WERI-Rb-1 (cell line): ENCODE results near the gene C1GALT1.

Source experiments
- DNase-seq: peaks from one replicate; pipeline ENCODE4 v3.0.0-alpha.2; 2020
- H3K27ac ChIP-seq: fragments of 250-450 bp; sonication (Bioruptor Pico); 2 replicates; pipeline ENCODE4 v1.5.1; 2020; ENCODE audit warnings: mild to moderate bottlenecking, moderate library complexity
- H3K27me3 ChIP-seq: fragments of 250-450 bp; sonication (Bioruptor Pico); 2 replicates; pipeline ENCODE4 v1.5.1; 2021; ENCODE audit warnings: mild to moderate bottlenecking, low read depth, moderate library complexity; ENCODE audit not compliant: insufficient read depth, severe bottlenecking
- H3K36me3 ChIP-seq: fragments of 250-450 bp; sonication (Bioruptor Pico); 2 replicates; pipeline ENCODE4 v1.5.1; 2020; ENCODE audit warnings: mild to moderate bottlenecking, moderate library complexity
- H3K4me3 ChIP-seq: 2 replicates; pipeline ENCODE4 v1.5.1; 2011; ENCODE audit warnings: low read depth, mild to moderate bottlenecking, control low read depth, low read length
- H3K9me3 ChIP-seq: fragments of 250-450 bp; sonication (Bioruptor Pico); 2 replicates; pipeline ENCODE4 v1.5.1; 2021; ENCODE audit warnings: mild to moderate bottlenecking, moderate library complexity; ENCODE audit not compliant: severe bottlenecking
- TF ChIP-seq, protein P1 (sequence below): IDR thresholded peaks from 2 replicates; pipeline ENCODE4 v1.5.1; 2011; ENCODE audit warnings: low read depth, mild to moderate bottlenecking, control low read depth, inconsistent platforms, low read length

Gene C1GALT1

DNA sequence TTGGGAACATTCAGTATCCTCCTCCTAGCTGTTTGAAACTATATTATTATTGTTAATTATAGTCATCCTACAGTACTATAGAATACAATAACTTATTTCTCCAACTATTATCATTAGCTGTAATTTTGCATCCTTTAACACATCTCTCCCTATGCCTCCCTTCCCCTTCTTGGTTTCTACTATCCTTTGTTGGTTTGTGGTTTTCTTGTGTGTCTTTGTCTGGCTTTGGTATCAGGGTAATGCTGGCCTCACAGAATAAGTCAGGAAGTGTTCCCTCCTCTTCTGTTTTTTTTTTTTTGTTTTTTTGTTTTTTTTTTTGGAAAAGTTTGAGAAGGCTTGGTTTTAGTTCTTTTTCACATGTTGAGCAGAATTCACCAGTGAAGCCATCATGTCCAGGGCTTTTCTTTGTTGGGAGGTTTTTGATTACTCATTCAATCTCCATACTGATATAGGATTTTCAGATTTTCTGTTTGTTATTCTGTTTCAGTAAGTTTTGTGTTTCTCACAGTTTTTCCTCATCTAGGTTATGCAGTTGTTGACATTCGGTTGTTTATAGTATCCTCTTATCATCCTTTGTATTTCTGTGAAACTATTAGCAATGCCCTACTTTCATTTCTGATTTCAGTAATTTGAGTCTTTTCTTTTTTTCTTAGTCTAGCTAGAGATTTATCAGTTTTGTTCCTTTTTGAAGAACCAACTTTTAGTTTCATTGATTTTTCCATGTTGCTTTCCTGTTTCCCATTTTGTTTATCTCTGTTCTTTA is 21.6 kb downstream of the C1GALT1 start:
- H3K36me3 ChIP-seq = peaks cover 19% of the 10 kb centered on the region
- peaks cover 3% of the 10 kb centered on the region for H3K9me3 ChIP-seq
- no peak overlapping the region for H3K27ac ChIP-seq
- TF ChIP-seq, protein P1, sequence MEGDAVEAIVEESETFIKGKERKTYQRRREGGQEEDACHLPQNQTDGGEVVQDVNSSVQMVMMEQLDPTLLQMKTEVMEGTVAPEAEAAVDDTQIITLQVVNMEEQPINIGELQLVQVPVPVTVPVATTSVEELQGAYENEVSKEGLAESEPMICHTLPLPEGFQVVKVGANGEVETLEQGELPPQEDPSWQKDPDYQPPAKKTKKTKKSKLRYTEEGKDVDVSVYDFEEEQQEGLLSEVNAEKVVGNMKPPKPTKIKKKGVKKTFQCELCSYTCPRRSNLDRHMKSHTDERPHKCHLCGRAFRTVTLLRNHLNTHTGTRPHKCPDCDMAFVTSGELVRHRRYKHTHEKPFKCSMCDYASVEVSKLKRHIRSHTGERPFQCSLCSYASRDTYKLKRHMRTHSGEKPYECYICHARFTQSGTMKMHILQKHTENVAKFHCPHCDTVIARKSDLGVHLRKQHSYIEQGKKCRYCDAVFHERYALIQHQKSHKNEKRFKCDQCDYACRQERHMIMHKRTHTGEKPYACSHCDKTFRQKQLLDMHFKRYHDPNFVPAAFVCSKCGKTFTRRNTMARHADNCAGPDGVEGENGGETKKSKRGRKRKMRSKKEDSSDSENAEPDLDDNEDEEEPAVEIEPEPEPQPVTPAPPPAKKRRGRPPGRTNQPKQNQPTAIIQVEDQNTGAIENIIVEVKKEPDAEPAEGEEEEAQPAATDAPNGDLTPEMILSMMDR = no peak
- no peak overlapping the region for H3K4me3 ChIP-seq
- no peaks in the 10 kb centered on the region for H3K27me3 ChIP-seq
- DNase-seq = no peak

DNA sequence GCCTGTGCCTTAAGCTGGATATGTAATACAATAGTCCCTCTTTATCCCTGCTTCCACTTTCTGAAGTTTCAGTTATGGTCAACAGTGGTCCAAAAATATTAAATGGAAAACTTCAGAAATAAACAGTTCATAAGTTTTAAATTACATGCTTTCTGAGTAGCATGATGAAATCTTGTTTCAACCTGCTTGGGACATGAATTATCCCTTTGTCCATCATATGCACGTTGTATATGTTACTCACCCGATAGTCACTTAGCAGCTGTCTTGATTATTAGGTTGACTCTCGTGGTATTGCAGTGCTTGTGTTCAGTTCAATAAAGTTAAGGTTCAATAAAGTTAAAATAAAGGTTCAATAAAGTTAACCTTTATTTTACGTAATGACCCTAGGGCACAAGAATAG is 25.5 kb downstream of the C1GALT1 start:
- peaks cover 3% of the 10 kb centered on the region for H3K9me3 ChIP-seq
- no peak for DNase-seq
- TF ChIP-seq, protein P1 = no peak
- H3K4me3 ChIP-seq = no peak overlapping the region
- H3K36me3 ChIP-seq = peaks cover 35% of the 10 kb centered on the region
- H3K27me3 ChIP-seq = no peaks in the 10 kb centered on the region
- no peak overlapping the region for H3K27ac ChIP-seq

DNA sequence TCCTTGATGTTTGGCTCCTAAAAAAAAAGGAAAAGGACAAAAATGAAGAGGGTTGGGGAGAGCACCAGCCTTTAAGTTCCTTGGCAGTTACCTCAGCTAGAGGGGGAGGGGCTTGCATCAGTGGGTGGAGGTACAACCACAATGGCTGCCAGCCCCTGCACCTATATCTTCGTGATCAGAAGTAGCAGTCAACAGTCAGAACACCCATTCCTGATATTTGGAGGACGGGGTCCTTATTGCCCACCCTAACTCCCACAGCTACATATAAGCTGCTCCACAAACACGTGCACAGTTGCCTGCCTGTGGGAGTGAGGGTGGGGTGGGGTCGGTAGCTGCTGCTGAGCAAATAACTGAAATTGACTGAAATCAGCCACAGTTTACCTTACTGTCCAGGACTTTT is 26.2 kb downstream of the C1GALT1 start:
- Histone ChIP-seq H3K4me3 (no peak overlapping the region), H3K27ac (no peak overlapping the region), H3K9me3 (peaks cover 3% of the 10 kb centered on the region), H3K36me3 (peaks cover 35% of the 10 kb centered on the region), H3K27me3 (no peaks in the 10 kb centered on the region)
- TF ChIP-seq, protein P1 = no peak
- no peak for DNase-seq

DNA sequence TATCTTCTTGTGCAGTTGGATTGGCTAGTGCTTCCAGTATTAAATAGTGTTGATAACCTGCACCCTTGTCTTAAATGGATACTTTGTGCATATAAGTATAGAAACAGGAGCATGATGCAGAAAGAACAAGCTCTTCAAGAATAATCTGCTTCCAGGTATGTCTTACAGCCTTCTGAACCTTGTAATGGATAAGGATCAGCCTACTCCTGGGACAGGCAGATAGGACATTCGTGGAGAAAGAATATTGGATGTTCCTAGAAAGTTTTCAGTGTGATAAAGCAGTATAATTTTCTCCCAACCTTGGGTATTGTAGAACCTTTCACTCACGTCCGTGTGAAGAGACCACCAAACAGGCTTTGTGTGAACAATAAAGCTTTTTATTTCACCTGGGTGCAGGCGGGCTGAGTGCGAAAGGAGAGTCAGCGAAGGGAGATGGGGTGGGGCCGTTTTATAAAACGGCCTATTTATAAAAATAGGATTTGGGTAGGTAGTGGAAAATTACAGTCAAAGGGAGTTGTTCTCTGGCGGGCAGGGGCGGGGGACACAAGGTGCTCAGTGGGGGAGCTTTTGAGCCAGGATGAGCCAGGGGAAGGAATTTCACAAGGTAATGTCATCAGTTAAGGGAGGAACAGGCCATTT is 27.2 kb downstream of the C1GALT1 start:
- H3K4me3 ChIP-seq = no peak overlapping the region
- no peaks in the 10 kb centered on the region for H3K27me3 ChIP-seq
- peaks cover 36% of the 10 kb centered on the region for H3K36me3 ChIP-seq
- no peak for DNase-seq
- TF ChIP-seq, protein P1 = no peak
- H3K9me3 ChIP-seq = no peaks in the 10 kb centered on the region
- H3K27ac ChIP-seq = no peak overlapping the region

DNA sequence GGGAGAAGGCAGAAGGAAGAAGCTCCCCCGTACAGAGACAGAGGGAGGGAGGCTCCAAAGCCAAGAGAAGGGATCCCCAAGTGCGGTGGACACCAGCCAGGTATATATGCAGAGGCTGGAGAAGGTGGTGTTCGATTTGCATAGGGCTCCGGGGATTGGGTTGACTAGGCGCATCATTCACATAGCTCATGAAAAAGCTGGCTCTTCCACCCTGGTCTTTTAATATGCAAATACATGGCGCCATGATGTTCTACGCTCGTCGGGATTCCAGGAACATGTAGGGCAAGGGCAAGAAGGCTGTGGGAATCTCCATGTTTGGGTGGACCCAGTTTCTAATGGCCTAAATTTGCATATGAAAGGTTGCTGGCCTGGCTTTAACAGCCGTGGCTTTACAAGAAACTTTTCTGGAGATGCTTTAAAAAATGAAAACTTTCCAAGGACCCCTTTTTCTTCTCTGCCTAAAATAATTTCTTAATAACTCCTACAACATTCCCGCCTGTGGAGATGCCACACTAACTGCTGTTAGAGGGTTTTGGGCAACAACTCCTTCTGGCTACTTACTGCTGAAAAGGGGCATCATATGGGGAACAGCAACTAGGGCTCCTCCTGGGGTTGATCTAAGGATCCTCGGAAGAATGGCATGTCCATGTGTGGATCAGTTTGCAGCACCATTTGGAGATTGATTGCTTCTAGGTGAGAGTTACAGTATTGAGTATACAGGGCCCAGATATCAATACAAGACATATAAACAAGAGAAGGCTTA is 28.3 kb downstream of the C1GALT1 start:
- H3K36me3 ChIP-seq = peaks cover 47% of the 10 kb centered on the region
- H3K4me3 ChIP-seq = no peak overlapping the region
- no peak for DNase-seq
- no peaks in the 10 kb centered on the region for H3K9me3 ChIP-seq
- H3K27me3 ChIP-seq = no peaks in the 10 kb centered on the region
- TF ChIP-seq, protein P1 = no peak
- H3K27ac ChIP-seq = no peak overlapping the region
